HCT116 (cell line): Measurements from ENCODE around the gene MSI2. TPM values are rescaled to one million over a fixed set of nuclear protein-coding genes. Genes with fewer than 3 reads are reported as not detected.

Experiments
- ATAC-seq: fragments of 200-7000 bp; cut with Tn5 transposase; 2 replicates; pipeline ENCODE4 v1.9.1; 2020; ENCODE audit warnings: mild to moderate bottlenecking, moderate library complexity
- BruUV-seq: library from RNA; stranded (reverse); fragments of 400-500 nt; replicated peaks from 2 replicates; lab custom pipeline; 2021; lab: Mats Ljungman, UMichigan
- CTCF ChIA-PET: fragments of 300-600 bp; sonication (Branson Sonifier 250); formaldehyde crosslinking; loops from one replicate; lab custom pipeline; 2021; ENCODE audit warnings: antibody characterized with exemption; lab: Charles Lee
- POLR2A ChIA-PET: fragments of 300-600, 350-600 bp; sonication (Branson Sonifier 250); formaldehyde crosslinking; loops from one replicate; lab custom pipeline; 2021; ENCODE audit warnings: antibody characterized with exemption; lab: Charles Lee
- RAD21 ChIA-PET, 2 experiments: fragments of 300-600 bp; sonication (Branson Sonifier 250); formaldehyde crosslinking; loops; one replicate each; lab custom pipeline; 2023; ENCODE audit warnings: low total read pairs in 2 of 2; ENCODE audit not compliant: uncharacterized antibody in 2 of 2, unreplicated experiment in 2 of 2, low non-redundant PET in 1 of 2; lab: Charles Lee
- DNase-seq: peaks from one replicate; pipeline ENCODE4 v3.0.0-alpha.2; 2010; ENCODE audit warnings: low read depth, low spot score
- H2AFZ ChIP-seq: fragments of 200-600 bp; shearing (Covaris generic), sonication (generic); 2 replicates; pipeline ENCODE4 v1.6.1; 2017; ENCODE audit warnings: low read depth, mixed run types, mixed read lengths, antibody characterized with exemption, low read length; ENCODE audit not compliant: poor library complexity, severe bottlenecking
- H3K27ac ChIP-seq: 2 replicates; pipeline ENCODE4 v1.5.1; 2012; ENCODE audit warnings: low read depth, low read length
- H3K27me3 ChIP-seq: fragments of 200-600 bp; sonication (generic); 2 replicates; pipeline ENCODE4 v1.6.1; 2016; ENCODE audit warnings: mixed run types, low read length, mixed read lengths; ENCODE audit not compliant: insufficient read depth
- H3K36me3 ChIP-seq, 2 experiments: fragments of 200-500 bp in 1 of 2; fragments of 200-600 bp in 1 of 2; sonication (Bioruptor generic) in 1 of 2; sonication (generic) in 1 of 2; 2 replicates each; pipeline versions ENCODE4 v1.5.1 to v1.6.1; 2014 to 2016; ENCODE audit warnings: low read length in 2 of 2, inconsistent platforms in 1 of 2, mixed read lengths in 1 of 2, mixed run types in 1 of 2; ENCODE audit not compliant: insufficient read depth in 2 of 2, control insufficient read depth in 1 of 2
- H3K4me1 ChIP-seq, 2 experiments: fragments of 200-600 bp in 1 of 2; sonication (generic) in 1 of 2; 2 replicates each; pipeline versions ENCODE4 v1.5.1 to v1.6.1; 2012 to 2017; ENCODE audit warnings: low read length in 2 of 2, inconsistent platforms in 1 of 2, mild to moderate bottlenecking in 1 of 2, mixed read lengths in 1 of 2, mixed run types in 1 of 2, moderate library complexity in 1 of 2; ENCODE audit not compliant: insufficient read depth in 2 of 2, control insufficient read depth in 1 of 2
- H3K4me2 ChIP-seq: fragments of 200-600 bp; sonication (generic); 2 replicates; pipeline ENCODE4 v1.6.1; 2017; ENCODE audit warnings: mixed run types, low read length, mixed read lengths
- H3K4me3 ChIP-seq, 2 experiments: fragments of 200-600 bp in 1 of 2; sonication (generic) in 1 of 2; replicated peaks in 1 of 2; 2 replicates each; pipeline ENCODE4 v1.5.1; 2011 to 2016; ENCODE audit warnings: low read length in 2 of 2, control low read depth in 1 of 2, low read depth in 1 of 2, mild to moderate bottlenecking in 1 of 2, mixed read lengths in 1 of 2, mixed run types in 1 of 2
- H3K79me2 ChIP-seq: fragments of 200-600 bp; sonication (generic); 2 replicates; pipeline ENCODE4 v1.6.1; 2017; ENCODE audit warnings: mild to moderate bottlenecking, mixed run types, low read length, moderate library complexity, mixed read lengths; ENCODE audit not compliant: insufficient read depth
- H3K9ac ChIP-seq: fragments of 200-600 bp; sonication (generic); 2 replicates; pipeline ENCODE4 v1.6.1; 2016; ENCODE audit warnings: low read length, mixed read lengths
- H3K9me2 ChIP-seq: fragments of 200-600 bp; sonication (generic), shearing (Covaris generic); 2 replicates; pipeline ENCODE4 v1.6.1; 2017; ENCODE audit warnings: mixed run types, mild to moderate bottlenecking, moderate library complexity; ENCODE audit not compliant: insufficient read depth
- H3K9me3 ChIP-seq, 2 experiments: fragments of 200-500 bp in 1 of 2; fragments of 200-600 bp in 1 of 2; sonication (Bioruptor generic) in 1 of 2; sonication (generic) in 1 of 2; 2 replicates each; pipeline ENCODE4 v1.6.1; 2014 to 2017; ENCODE audit warnings: low read length in 2 of 2, mixed read lengths in 2 of 2, inconsistent platforms in 1 of 2, low read depth in 1 of 2, mild to moderate bottlenecking in 1 of 2, mixed run types in 1 of 2, moderate library complexity in 1 of 2; ENCODE audit not compliant: control insufficient read depth in 1 of 2, insufficient read depth in 1 of 2
- H4K20me1 ChIP-seq: fragments of 200-600 bp; sonication (generic), shearing (Covaris generic); 2 replicates; pipeline ENCODE4 v1.6.1; 2017; ENCODE audit warnings: mixed run types, mild to moderate bottlenecking, moderate library complexity; ENCODE audit not compliant: insufficient read depth
- ATF3 ChIP-seq: IDR thresholded peaks from 2 replicates; pipeline ENCODE4 v1.6.1; 2012
- CBX3 ChIP-seq: IDR thresholded peaks from 2 replicates; pipeline ENCODE4 v1.6.1; 2012; ENCODE audit warnings: low read depth
- EGR1 ChIP-seq: IDR thresholded peaks from 2 replicates; pipeline ENCODE4 v1.6.1; 2012; ENCODE audit warnings: low read depth
- POLR2A ChIP-seq: IDR thresholded peaks from 2 replicates; pipeline ENCODE4 v1.7.0; 2011; ENCODE audit warnings: borderline replicate concordance; ENCODE audit not compliant: insufficient read depth, insufficient read length; ENCODE audit errors: extremely low read depth
- RAD21 ChIP-seq: IDR thresholded peaks from 2 replicates; pipeline ENCODE4 v1.6.1; 2012; ENCODE audit warnings: low read depth, mild to moderate bottlenecking
- TCF7L2 ChIP-seq: IDR thresholded peaks from 2 replicates; pipeline ENCODE4 v1.7.0; 2011; ENCODE audit warnings: borderline replicate concordance, inconsistent platforms; ENCODE audit not compliant: insufficient read depth, insufficient read length; ENCODE audit errors: extremely low read depth
- ZFX ChIP-seq: fragments of 450-650 bp; IDR thresholded peaks from 2 replicates; pipeline ENCODE4 v1.6.1; 2017
- intact Hi-C: fragments of 100-400 bp; cut with micrococcal nuclease; formaldehyde crosslinking; loops from 2 replicates; pipeline ENCODE4 v1.10.0; 2022
- total RNA-seq: library from RNA; stranded (reverse); gene quantifications from one replicate; pipeline ENCODE4 v1.2.1, GENCODE V29; 2021; ENCODE audit not compliant: unreplicated experiment
- TF ChIP-seq, protein P1 (sequence below): IDR thresholded peaks from 2 replicates; pipeline ENCODE4 v1.6.1; 2012; ENCODE audit warnings: low read depth

Gene MSI2
- total RNA-seq, 1 experiment from 2014 or later = 137 TPM

DNA sequence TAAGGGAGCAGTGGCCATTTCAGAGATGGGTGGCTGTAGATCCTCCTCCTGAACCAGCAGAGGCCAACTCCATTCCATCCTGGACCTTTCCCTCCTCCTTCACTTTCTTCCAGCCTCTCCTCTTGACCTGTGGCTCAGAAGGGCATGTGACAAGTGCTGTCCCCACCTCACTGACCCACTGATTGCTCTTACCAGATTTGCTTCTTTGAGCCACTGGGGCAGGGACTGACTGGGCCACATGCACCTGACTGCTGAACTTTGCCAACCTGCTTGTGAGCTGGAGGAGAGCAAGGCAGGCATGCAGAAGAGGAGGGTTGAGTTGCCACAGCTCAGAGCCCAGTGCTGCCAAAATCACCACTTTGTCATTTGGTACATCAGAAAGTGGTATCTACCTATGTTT lies 68.3 kb downstream of the MSI2 start:
- peaks cover 28% of the 10 kb centered on the region for H3K79me2 ChIP-seq

DNA sequence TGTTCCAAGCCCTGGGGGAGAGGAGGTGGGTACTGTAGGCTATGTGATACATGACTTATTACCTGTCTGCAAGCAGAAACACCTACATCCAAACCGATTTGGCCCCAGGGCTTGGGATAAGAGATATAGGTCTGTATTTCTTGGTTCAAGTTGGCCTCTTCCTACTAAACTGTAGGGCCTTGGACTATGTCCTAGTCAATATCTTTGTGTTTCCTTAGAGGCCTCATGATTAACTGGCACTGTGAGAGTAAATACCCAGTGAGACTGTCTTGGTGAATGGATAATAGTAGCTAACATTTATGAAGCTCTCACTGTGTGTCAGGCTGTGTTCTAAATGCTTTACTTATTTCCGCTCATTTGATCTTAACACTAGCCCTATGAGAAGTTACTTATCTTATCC lies 70.0 kb downstream of the MSI2 start:
- no TSS peak for BruUV-seq
- no peak for TF ChIP-seq EGR1
- no peak for TF ChIP-seq TCF7L2
- no peak for TF ChIP-seq POLR2A
- no peak for TF ChIP-seq RAD21
- TF ChIP-seq CBX3 = no peak
- TF ChIP-seq ZFX = no peak
- TF ChIP-seq, protein P1, sequence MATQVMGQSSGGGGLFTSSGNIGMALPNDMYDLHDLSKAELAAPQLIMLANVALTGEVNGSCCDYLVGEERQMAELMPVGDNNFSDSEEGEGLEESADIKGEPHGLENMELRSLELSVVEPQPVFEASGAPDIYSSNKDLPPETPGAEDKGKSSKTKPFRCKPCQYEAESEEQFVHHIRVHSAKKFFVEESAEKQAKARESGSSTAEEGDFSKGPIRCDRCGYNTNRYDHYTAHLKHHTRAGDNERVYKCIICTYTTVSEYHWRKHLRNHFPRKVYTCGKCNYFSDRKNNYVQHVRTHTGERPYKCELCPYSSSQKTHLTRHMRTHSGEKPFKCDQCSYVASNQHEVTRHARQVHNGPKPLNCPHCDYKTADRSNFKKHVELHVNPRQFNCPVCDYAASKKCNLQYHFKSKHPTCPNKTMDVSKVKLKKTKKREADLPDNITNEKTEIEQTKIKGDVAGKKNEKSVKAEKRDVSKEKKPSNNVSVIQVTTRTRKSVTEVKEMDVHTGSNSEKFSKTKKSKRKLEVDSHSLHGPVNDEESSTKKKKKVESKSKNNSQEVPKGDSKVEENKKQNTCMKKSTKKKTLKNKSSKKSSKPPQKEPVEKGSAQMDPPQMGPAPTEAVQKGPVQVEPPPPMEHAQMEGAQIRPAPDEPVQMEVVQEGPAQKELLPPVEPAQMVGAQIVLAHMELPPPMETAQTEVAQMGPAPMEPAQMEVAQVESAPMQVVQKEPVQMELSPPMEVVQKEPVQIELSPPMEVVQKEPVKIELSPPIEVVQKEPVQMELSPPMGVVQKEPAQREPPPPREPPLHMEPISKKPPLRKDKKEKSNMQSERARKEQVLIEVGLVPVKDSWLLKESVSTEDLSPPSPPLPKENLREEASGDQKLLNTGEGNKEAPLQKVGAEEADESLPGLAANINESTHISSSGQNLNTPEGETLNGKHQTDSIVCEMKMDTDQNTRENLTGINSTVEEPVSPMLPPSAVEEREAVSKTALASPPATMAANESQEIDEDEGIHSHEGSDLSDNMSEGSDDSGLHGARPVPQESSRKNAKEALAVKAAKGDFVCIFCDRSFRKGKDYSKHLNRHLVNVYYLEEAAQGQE = no peak
- ATAC-seq = no peak
- H3K9me3 ChIP-seq = no peaks in the 10 kb centered on the region
- peaks cover 33% of the 10 kb centered on the region for H3K79me2 ChIP-seq
- intact Hi-C loops = no loop called here
- DNase-seq = no peak
- H3K27ac ChIP-seq = no peak overlapping the region
- H3K27me3 ChIP-seq = no peaks in the 10 kb centered on the region
- ChIA-PET CTCF (no interaction called here), RAD21 (no interaction called here), POLR2A (no interaction called here)
- no peaks in the 10 kb centered on the region for H3K9me2 ChIP-seq
- H4K20me1 ChIP-seq = no peaks in the 10 kb centered on the region
- no peak overlapping the region for H3K4me3 ChIP-seq
- H3K9ac ChIP-seq = no peak overlapping the region
- peaks cover 9 to 10% of the 10 kb centered on the region in 2 experiments; a peak in 2 of 4 replicates for H3K4me1 ChIP-seq
- H3K36me3 ChIP-seq = peaks cover 0 to 3% of the 10 kb centered on the region in 2 experiments; a peak in 1 of 4 replicates
- no peak overlapping the region for H2AFZ ChIP-seq
- H3K4me2 ChIP-seq = no peak overlapping the region

More for the DNA sequence above, 68.3 kb downstream of the MSI2 start:
- RAD21 ChIA-PET = no interaction called here
- Histone ChIP-seq H4K20me1 (no peaks in the 10 kb centered on the region), H3K9me2 (no peaks in the 10 kb centered on the region), H3K9me3 (no peaks in the 10 kb centered on the region), H2AFZ (no peak overlapping the region), H3K36me3 (peaks cover 0 to 3% of the 10 kb centered on the region in 2 experiments; a peak in 1 of 4 replicates), H3K9ac (no peak overlapping the region), H3K27ac (no peak overlapping the region), H3K4me2 (no peak overlapping the region), H3K27me3 (no peaks in the 10 kb centered on the region), H3K4me1 (peaks cover 4 to 6% of the 10 kb centered on the region in 2 experiments; a peak in 2 of 4 replicates), H3K4me3 (no peak overlapping the region)
- CTCF ChIA-PET = no interaction called here
- TF ChIP-seq ZFX (no peak), CBX3 (no peak), RAD21 (no peak), ATF3 (no peak)
- ATAC-seq (no peak), DNase-seq (no peak)
- intact Hi-C loops = no loop called here
- BruUV-seq = no TSS peak
- POLR2A ChIA-PET = interaction anchor here (1.0 kb wide), 1 partner anchor 11 kb away, joined by 6 read pairs; no protein-coding TSS in a partner anchor
